Calu3 (cell line): ENCODE measurements around the gene IL1RAPL2. TPM values are rescaled to one million over a fixed set of nuclear protein-coding genes. Genes with fewer than 3 reads are reported as not detected.

Experiments used
- BruUV-seq: library from RNA; stranded (reverse); fragments of 400-500 nt; replicated peaks from 2 replicates; lab custom pipeline; 2021; lab: Mats Ljungman, UMichigan
- CTCF ChIA-PET: fragments of 300-600 bp; sonication (Branson Sonifier 250); formaldehyde crosslinking; loops from one replicate; lab custom pipeline; 2022; ENCODE audit warnings: antibody characterized with exemption; lab: Charles Lee
- DNase-seq: peaks from one replicate; pipeline ENCODE4 v3.0.0; 2022
- H3K27ac Mint-ChIP-seq: one replicate; pipeline ENCODE4 v1.8.0; 2022; ENCODE audit warnings: mixed read lengths; ENCODE audit not compliant: unreplicated experiment
- H3K27me3 Mint-ChIP-seq: one replicate; pipeline ENCODE4 v1.8.0; 2022; ENCODE audit warnings: mixed read lengths; ENCODE audit not compliant: unreplicated experiment
- H3K36me3 Mint-ChIP-seq: one replicate; pipeline ENCODE4 v1.8.0; 2022; ENCODE audit warnings: mild to moderate bottlenecking, moderate library complexity, mixed read lengths; ENCODE audit not compliant: insufficient read depth, unreplicated experiment
- H3K4me1 Mint-ChIP-seq: one replicate; pipeline ENCODE4 v1.8.0; 2022; ENCODE audit warnings: mild to moderate bottlenecking, low read depth, mixed read lengths; ENCODE audit not compliant: unreplicated experiment
- H3K4me3 Mint-ChIP-seq: one replicate; pipeline ENCODE4 v1.8.0; 2022; ENCODE audit warnings: mild to moderate bottlenecking, low read depth, moderate library complexity, mixed read lengths; ENCODE audit not compliant: unreplicated experiment
- H3K9me3 Mint-ChIP-seq: one replicate; pipeline ENCODE4 v1.8.0; 2022; ENCODE audit warnings: low read depth, mixed read lengths; ENCODE audit not compliant: unreplicated experiment
- intact Hi-C: fragments of 100-400 bp; cut with micrococcal nuclease; formaldehyde crosslinking; loops from one replicate; pipeline ENCODE4 v1.10.0; 2022; ENCODE audit not compliant: unreplicated experiment
- total RNA-seq: library from RNA; stranded (reverse); gene quantifications from 2 replicates; pipeline ENCODE4 v1.2.3, GENCODE V29; 2022
- TF ChIP-seq, protein P1 (sequence below): fragments of 200-600 bp; IDR thresholded peaks from one replicate; pipeline ENCODE4 v1.8.0; 2022; ENCODE audit warnings: antibody characterized with exemption; ENCODE audit not compliant: unreplicated experiment

The IL1RAPL2 gene
- total RNA-seq, 1 experiment from 2014 or later, result not detected

DNA sequence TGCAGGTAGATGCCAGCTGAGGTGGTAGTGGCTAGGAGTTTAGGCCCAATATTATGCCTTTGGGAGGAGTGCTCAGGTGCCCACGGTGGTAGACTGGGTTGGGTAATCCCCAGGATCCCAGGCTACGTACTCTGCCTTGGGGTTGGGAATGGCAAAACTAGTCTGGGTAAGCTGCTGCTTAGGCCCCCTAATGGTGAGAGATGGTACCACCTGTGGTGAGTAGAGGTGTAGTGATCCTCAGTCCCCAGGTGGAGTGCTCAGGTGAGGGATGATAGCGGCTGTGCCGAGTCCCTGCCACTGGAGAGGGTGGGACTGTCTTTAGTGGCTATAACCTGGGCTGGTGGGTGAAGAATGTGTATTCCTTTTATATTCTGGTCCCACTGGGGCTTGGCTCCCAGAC, 75.2 kb downstream of the IL1RAPL2 start:
- Mint-ChIP-seq H3K9me3 (no peaks in the 10 kb centered on the region), H3K27ac (no peak overlapping the region), H3K36me3 (no peaks in the 10 kb centered on the region), H3K4me1 (peaks cover 11% of the 10 kb centered on the region), H3K27me3 (no peaks in the 10 kb centered on the region), H3K4me3 (no peak overlapping the region)
- DNase-seq, result peak; percentile 8
- no TSS peak for BruUV-seq
- TF ChIP-seq, protein P1, sequence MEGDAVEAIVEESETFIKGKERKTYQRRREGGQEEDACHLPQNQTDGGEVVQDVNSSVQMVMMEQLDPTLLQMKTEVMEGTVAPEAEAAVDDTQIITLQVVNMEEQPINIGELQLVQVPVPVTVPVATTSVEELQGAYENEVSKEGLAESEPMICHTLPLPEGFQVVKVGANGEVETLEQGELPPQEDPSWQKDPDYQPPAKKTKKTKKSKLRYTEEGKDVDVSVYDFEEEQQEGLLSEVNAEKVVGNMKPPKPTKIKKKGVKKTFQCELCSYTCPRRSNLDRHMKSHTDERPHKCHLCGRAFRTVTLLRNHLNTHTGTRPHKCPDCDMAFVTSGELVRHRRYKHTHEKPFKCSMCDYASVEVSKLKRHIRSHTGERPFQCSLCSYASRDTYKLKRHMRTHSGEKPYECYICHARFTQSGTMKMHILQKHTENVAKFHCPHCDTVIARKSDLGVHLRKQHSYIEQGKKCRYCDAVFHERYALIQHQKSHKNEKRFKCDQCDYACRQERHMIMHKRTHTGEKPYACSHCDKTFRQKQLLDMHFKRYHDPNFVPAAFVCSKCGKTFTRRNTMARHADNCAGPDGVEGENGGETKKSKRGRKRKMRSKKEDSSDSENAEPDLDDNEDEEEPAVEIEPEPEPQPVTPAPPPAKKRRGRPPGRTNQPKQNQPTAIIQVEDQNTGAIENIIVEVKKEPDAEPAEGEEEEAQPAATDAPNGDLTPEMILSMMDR, result peak; percentile 14
- CTCF ChIA-PET, result no interaction called here
- intact Hi-C loops, result no loop called here

GRCh38 chrX:104647084-104647483, 81.1 kb downstream of the IL1RAPL2 start:
- TF ChIP-seq, protein P1, result no peak
- CTCF ChIA-PET, result no interaction called here
- H3K4me3 Mint-ChIP-seq, result no peak overlapping the region
- no peaks in the 10 kb centered on the region for H3K9me3 Mint-ChIP-seq
- H3K4me1 Mint-ChIP-seq, result peaks cover 22% of the 10 kb centered on the region
- no peak for DNase-seq
- H3K36me3 Mint-ChIP-seq, result no peaks in the 10 kb centered on the region
- intact Hi-C loops, result no loop called here
- no TSS peak for BruUV-seq
- H3K27ac Mint-ChIP-seq, result no peak overlapping the region
- no peaks in the 10 kb centered on the region for H3K27me3 Mint-ChIP-seq

- CTCF ChIA-PET, result interaction anchor here (1.9 kb wide), 1 partner anchor 9 kb away, joined by 8 read pairs; no protein-coding TSS in a partner anchor
- TF ChIP-seq, protein P1, result no peak
- no TSS peak for BruUV-seq
- peak; percentile 51 for DNase-seq
- Mint-ChIP-seq H3K4me1 (peaks cover 14% of the 10 kb centered on the region), H3K27me3 (no peaks in the 10 kb centered on the region), H3K36me3 (no peaks in the 10 kb centered on the region), H3K27ac (peak overlapping the region; percentile 69), H3K9me3 (peaks cover 2% of the 10 kb centered on the region), H3K4me3 (no peak overlapping the region)
- intact Hi-C loops, result no loop called here
These were observed 93.2 kb downstream of the IL1RAPL2 start for GRCh38 chrX:104659005-104659744.

GRCh38 chrX:104660092-104660491, 94.1 kb downstream of the IL1RAPL2 start:
- H3K4me3 Mint-ChIP-seq, result no peak overlapping the region
- intact Hi-C loops, result no loop called here
- TF ChIP-seq, protein P1, result no peak
- H3K4me1 Mint-ChIP-seq, result peaks cover 14% of the 10 kb centered on the region
- no peak for DNase-seq
- BruUV-seq, result no TSS peak
- peak overlapping the region; percentile 69 for H3K27ac Mint-ChIP-seq
- H3K9me3 Mint-ChIP-seq, result peaks cover 2% of the 10 kb centered on the region
- CTCF ChIA-PET, result interaction anchor here (1.9 kb wide), 1 partner anchor 8 kb away, joined by 8 read pairs; no protein-coding TSS in a partner anchor
- H3K27me3 Mint-ChIP-seq, result no peaks in the 10 kb centered on the region
- H3K36me3 Mint-ChIP-seq, result no peaks in the 10 kb centered on the region
